ENCODE measurements around the gene CDH13.

DNA sequence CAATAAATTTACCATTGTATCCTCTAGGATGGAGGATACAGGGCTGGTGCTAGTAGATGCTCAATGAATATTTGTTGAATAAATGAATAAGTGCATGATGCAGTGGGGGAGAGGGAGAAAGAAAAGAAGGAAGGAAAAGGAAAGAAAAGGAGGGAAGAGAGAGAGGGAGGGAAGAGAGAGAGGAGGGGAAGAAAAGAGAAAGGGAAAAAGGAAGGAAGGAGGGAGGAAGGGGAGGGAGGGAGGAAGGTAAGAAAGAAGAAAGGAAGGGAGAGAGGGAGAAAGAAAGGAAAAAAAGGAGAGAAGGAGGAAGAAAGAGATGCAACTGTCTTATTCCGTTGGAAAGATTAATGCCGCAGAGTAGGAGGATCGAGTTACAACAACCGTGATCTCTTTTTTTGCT lies 1211.4 kb downstream of the CDH13 start:
- TF ChIP-seq, protein P1, sequence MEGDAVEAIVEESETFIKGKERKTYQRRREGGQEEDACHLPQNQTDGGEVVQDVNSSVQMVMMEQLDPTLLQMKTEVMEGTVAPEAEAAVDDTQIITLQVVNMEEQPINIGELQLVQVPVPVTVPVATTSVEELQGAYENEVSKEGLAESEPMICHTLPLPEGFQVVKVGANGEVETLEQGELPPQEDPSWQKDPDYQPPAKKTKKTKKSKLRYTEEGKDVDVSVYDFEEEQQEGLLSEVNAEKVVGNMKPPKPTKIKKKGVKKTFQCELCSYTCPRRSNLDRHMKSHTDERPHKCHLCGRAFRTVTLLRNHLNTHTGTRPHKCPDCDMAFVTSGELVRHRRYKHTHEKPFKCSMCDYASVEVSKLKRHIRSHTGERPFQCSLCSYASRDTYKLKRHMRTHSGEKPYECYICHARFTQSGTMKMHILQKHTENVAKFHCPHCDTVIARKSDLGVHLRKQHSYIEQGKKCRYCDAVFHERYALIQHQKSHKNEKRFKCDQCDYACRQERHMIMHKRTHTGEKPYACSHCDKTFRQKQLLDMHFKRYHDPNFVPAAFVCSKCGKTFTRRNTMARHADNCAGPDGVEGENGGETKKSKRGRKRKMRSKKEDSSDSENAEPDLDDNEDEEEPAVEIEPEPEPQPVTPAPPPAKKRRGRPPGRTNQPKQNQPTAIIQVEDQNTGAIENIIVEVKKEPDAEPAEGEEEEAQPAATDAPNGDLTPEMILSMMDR (IDR thresholded peaks at IDR 0.05) = no peak
- no peak for TF ChIP-seq ZFX (IDR thresholded peaks at IDR 0.05; ENCODE audit: borderline replicate concordance)
